RPMI8226 (cell line): Measurements from ENCODE around the gene NUDT3.

Source experiments
- DNase-seq: peaks from one replicate; pipeline ENCODE4 v3.0.0-alpha.2; 2015

Gene NUDT3

GRCh38 chr6:34236131-34236442 is 156.4 kb downstream of the NUDT3 start:
- peak; percentile 62 for DNase-seq

- peak; percentile 65 for DNase-seq
These were observed 156.9 kb downstream of the NUDT3 start for GRCh38 chr6:34235307-34236130.

GRCh38 chr6:34234667-34235306 is 157.7 kb downstream of the NUDT3 start:
- no peak for DNase-seq

GRCh38 chr6:34233867-34234266 is 158.6 kb downstream of the NUDT3 start:
- DNase-seq = no peak

GRCh38 chr6:34232901-34233300 is 159.6 kb downstream of the NUDT3 start:
- no peak for DNase-seq

- no peak for DNase-seq
These were observed 160.7 kb downstream of the NUDT3 start for GRCh38 chr6:34231566-34232336.

- no peak for DNase-seq
These were observed 161.7 kb downstream of the NUDT3 start for GRCh38 chr6:34230653-34231371.

GRCh38 chr6:34229877-34230276 is 162.6 kb downstream of the NUDT3 start:
- DNase-seq = no peak
